T follicular helper cell (primary cell): ENCODE results near the gene NRBF2.
"Not testable (repeated sequence)": the region's sequence is repeated elsewhere in the genome, so short reads cannot be mapped to it uniquely, and the experiment has no call there.

ENCODE experiments used
- DNase-seq: peaks from one replicate; pipeline ENCODE4 v3.0.0-alpha.2; 2020; ENCODE audit warnings: low read depth
- total RNA-seq, 2 experiments: gene quantifications; one replicate each; lab custom pipeline; 2026; lab: John Stamatoyannopoulos, UW

Gene NRBF2
- 31.7 to 46.1 reads per million in 2 experiments for total RNA-seq

DNA sequence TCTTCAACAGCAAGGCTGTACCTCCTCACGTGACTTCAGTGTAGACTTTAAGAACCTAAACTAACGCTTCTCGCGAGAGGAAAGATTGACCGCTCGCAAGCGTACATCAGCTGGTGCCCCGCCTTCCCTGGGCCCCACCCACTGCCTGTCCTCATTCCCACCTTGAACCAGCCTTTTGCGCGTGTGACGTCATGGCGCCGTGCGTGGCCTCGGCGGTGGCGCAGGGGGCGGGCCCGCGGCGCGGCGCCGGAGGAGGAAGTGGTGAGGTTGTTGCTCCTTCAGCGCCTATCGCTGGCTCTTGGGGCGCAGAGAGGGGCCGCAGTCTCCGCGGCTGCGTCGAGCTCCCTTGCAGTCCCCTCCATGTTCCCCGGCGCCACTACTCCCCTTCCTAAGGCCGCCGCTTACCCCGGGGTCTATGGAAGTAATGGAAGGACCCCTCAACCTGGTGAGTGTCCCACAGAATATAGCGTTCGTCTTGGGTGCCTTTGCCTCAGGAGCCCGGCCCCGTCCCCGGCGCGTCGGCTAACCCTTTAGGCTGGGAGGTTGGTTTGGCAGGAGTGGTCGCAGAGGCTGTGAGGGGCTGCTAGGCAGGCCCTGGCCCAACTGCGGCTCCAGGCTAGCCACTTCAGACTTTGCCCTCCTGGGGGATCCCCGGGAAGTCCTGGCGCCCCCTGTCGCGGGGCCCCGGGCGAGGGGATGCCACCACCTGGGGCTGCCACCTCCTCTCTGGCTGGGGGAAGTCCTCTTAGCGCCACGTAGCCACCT, at the start of gene NRBF2:
TSS of gene NRBF2 (plus strand) at position 273 of the 765 bp plus-strand sequence. CDS start at position 416, 143 bp downstream.
- peak; percentile 94 for DNase-seq

DNA sequence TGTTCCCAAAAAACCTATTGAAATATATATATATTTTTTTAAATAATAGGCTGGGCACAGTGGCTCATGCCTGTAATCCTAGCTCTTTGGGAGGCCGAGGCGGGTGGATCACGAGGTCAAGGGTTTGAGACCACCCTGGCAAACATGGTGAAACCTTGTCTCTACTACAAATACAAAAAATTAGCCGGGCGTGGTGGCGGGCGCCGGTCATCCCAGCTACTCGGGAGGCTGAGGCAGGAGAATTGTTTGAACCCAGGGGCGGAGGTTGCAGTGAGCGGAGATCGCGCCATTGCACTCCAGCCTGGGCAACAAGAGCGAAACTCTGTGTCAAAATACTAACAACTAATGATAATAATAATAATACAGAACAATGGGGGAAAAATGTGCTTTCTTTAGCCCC, 49.7 kb upstream of the NRBF2 start:
- DNase-seq = not testable (repeated sequence)

DNA sequence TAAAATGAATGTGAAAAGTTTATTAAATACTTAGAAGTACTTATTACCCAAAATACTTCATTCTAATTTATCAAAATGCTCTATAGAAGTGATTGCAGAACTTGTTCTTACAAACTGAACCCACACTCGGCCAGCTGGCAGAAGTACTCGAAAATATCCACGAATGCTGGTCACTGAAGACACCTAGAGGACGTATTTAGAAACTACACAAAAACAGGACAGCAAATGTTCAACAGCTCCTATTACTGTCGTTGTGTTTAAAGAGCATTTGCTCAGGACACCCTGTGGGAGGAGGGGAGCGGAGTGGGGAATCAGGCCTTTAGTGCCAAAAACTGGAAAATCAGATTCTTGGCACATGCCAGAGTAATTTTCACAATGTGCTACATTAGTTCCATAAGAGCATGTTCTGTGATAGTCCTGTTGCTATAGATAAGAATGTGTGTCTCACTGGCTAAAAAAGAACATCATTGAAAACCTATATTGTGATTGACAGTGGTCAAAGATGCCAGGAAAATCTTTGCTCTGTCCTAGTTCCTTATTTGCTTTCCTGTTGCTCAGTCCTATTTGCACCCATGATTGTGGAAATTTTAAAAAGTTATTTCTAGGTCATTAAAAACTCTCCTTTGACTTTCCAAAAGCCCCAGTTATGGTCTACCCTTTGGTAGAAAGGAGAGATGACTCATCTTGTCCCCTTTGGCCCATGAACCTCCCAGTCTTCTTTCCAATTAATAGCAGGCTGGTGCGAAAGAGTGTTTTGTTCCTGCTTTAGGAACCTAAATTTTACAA, 49.0 kb upstream of the NRBF2 start:
- DNase-seq = peak; percentile 8

DNA sequence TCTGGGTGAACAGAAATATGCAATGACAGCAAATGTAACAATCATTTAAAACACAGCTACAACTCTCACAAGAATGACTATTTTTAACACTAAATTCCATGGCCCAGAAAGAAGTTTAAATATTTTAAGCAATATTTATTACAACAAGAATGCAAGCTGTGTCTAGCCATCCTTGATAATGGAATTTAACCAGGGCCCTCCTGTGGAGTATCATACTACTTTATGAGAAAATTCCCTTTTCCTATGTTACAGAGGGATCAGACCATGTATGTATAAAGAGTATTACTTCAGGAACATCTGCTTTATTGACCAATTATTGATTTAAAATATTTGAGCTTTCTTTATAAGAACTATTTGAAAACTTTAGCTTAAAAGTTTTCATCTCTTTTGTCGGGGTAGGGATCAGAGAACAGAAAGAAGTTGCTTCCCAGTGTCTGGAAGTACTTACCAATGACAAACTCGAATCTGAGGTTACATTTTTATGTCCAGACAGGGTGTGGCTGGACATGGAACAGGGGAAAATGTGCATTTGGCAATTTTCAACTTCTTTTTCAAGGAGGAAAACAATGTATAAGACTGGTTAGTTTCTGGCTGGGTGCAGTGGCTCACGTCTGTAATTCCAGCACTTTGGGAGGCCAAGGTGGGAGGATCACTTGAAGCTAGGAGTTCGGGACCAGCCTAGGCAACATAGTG, 48.3 kb upstream of the NRBF2 start:
- no peak for DNase-seq

GRCh38 chr10:63093227-63093626, 39.9 kb upstream of the NRBF2 start:
- no peak for DNase-seq

DNA sequence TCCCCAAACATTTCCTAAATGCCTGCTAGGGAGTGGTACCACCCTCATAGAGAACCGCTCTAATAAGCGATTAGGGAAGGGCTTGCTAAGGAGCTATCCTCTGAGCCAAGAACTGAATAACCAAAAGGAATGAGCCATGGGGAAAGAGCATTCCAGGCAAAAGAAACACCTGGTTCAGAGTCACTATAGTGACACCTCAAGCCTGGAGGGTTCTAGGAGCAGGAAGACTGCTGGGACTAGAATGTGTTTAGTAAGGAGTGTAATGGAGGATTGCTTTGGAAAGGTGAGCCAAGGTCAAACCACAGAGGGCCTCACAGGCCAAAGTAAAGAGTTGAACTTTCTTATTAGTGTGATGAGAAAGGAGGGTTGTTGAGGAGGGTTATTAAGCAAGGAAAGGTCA, 38.7 kb upstream of the NRBF2 start:
- DNase-seq = no peak

GRCh38 chr10:63094881-63095280, 38.2 kb upstream of the NRBF2 start:
- no peak for DNase-seq

GRCh38 chr10:63099734-63100133, 33.4 kb upstream of the NRBF2 start:
- DNase-seq = no peak

DNA sequence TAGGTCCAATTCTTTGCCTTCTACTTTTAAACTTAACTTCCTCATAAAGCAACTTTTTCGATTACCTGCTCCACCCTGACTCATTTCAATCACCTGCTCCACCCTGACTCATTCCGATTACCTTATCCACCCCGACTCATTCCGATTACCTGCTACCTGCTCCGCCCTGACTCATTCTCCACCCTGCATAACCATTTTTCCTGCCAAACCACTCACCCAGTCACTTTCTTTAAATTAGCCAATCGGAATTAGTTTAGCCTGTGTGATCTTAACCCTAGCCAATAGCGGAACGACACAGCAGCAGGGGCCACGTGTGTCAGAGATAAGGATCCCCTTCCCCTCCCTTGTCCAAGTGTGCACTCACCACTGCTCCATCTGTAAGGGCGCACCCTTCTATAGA, 32.0 kb upstream of the NRBF2 start:
- DNase-seq = not testable (repeated sequence)

- DNase-seq = not testable (repeated sequence)
These were observed 30.7 kb upstream of the NRBF2 start for GRCh38 chr10:63102279-63102883.

DNA sequence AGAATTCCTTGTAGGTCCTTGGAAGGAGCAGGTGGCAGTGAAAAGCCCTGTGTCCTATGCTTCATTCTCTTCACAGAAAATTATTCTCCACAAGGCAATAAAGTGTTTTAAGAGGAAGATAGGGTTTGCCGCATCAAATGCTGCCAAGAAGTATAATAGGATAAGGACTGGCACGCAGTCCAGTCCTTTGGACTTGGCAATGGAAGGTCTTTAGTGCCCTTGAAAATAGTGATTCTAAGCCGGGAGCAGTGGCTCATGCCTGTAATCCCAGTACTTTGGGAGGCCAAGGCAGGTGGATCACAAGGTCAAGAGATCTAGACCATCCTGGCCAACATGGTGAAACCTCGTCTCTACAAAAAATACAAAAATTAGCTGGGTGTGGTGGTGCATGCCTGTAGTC, 29.9 kb upstream of the NRBF2 start:
- not testable (repeated sequence) for DNase-seq

GRCh38 chr10:63103971-63104409, 29.1 kb upstream of the NRBF2 start:
- DNase-seq = no peak

- DNase-seq = no peak
These were observed 27.7 kb upstream of the NRBF2 start for GRCh38 chr10:63105225-63106110.

DNA sequence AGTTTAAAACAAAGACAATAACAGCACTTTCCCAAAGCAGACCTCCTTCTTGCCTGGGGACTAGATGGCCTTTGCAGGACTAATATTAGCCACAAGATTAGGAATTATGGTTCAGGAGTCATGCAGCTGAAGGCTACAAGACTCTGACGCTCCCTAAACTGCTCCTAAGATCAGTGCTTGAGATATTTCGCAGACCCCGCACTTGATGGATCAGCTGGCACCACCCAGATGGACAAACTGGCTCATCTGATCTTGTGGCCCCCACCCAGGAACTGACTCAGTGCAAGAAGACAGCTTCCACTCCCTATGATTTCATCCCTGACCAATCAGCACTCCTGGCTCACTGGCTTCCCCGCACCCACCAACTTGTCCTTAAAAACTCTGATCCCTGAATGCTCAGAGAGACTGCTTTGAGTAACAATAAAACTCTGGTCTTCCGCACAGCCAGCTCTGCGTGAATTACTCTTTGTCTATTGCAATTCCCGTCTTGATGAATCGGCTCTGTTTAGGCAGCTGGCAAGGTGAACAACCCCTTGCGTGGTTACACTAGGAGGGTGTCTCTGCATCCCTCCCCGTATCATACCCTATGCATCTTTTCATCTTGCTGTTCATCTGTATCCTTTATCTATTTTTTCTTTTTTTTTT, 26.9 kb upstream of the NRBF2 start:
- DNase-seq = no peak

DNA sequence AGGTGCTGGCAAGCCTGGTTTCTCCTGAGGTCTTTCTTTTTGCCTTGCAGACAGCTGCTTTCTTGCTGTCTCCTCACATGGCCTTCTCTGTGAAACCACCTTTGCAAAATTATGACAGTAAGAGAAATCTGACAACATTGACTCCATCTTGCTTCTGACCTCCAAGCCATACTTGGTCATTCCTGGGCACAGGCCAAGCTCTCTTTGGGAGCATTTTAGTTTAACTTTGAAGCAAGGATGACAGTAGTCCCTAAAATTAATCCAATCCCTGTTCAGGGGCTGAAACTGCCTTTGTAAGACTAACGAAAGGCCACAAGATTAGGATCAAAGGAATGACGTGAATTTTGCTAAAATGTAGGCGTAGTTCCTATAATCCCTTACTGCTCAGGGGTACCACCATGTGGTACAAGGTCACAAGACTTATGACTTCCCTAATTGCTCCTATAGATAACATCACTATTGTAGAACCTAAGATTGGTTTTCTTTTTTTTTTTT, 25.1 kb upstream of the NRBF2 start:
- no peak for DNase-seq

DNA sequence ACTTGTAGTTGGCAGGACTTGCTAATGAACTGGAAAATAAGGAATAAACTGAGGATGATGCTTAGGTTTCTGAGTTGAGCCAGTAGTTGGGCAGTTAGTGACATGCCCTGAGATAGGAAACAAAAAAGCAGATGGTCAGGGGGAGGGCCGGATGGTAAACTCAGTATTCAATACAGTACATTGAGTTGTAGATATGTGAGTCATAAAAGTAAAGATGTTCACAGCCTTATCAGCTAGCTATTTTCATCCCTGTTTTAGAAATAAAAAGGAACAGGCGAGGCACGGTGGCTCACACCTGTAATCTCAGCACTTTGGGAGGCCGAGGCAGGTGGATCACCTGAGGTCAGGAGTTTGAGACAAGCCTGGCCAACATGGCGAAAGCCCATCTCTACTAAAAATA, 22.2 kb upstream of the NRBF2 start:
- DNase-seq = no peak

GRCh38 chr10:63114031-63114814, 18.9 kb upstream of the NRBF2 start:
- no peak for DNase-seq

DNA sequence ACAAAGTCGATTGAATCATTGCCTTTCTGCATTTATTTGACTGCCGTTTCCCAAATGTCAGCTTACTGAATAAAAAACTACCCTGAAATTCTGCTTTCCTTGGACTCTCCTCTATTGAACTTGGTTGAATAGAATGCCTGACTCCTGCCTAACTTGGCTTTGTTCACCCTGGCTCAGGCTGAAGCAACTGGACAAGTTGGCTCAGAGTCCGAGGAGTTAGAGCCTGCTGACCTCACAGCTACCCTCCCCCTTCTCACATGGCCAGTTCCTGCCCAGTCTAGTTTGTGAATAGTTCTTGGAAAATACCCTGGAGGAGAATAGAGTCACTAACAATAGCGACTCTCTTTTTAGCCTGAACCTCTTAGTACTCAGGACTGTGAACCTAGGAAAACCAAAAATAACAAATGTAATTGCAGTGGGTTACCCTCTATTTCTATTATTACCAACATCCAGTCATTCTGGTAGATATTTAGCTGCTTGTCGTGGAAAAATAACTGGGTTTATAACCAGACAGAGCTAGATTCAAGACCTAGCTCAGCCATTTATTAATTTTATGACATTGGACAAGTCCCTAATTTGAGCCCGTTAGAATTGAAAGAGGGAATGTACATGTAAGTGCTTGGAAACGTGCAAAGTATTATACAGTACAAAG, 17.3 kb upstream of the NRBF2 start:
- DNase-seq = no peak
